HepG2 (cell line): ENCODE results near the gene AGPAT3. TPM values are rescaled to one million over a fixed set of nuclear protein-coding genes. Genes with fewer than 3 reads are reported as not detected.

Experiments
- BHLHE40 ChIP-seq: IDR thresholded peaks from 2 replicates; pipeline ENCODE4 v1.6.1; 2011; ENCODE audit warnings: low read length, improper control_type of control experiment
- CENPBD1 ChIP-seq: sonication (generic); formaldehyde crosslinking; IDR thresholded peaks from 2 replicates; pipeline ENCODE4 v1.8.0; 2022; ENCODE audit warnings: missing genetic modification reagents, low read depth, mild to moderate bottlenecking, borderline replicate concordance
- CREM ChIP-seq, 2 experiments: sonication (generic) in 1 of 2; formaldehyde crosslinking in 1 of 2; IDR thresholded peaks; 2 replicates each; pipeline versions ENCODE4 v1.4.0 to v1.6.1; 2016 to 2020; ENCODE audit warnings: antibody characterized with exemption in 1 of 2, mild to moderate bottlenecking in 1 of 2, missing genetic modification reagents in 1 of 2
- CSRNP2 ChIP-seq: sonication (generic); formaldehyde crosslinking; conservative IDR thresholded peaks from 2 replicates; pipeline ENCODE4 v1.8.0; 2022; ENCODE audit warnings: low read depth, missing genetic modification reagents
- HOXA9 ChIP-seq: sonication (generic); formaldehyde crosslinking; IDR thresholded peaks from 2 replicates; pipeline ENCODE4 v1.8.1; 2022; ENCODE audit warnings: missing genetic modification reagents, mild to moderate bottlenecking, moderate library complexity, borderline replicate concordance
- KDM5A ChIP-seq: fragments of 200-600 bp; sonication (generic); IDR thresholded peaks from 2 replicates; pipeline ENCODE4 v1.7.0; 2018; ENCODE audit warnings: antibody characterized with exemption, mild to moderate bottlenecking, low read length, borderline replicate concordance
- MTF1 ChIP-seq: sonication (generic); formaldehyde crosslinking; IDR thresholded peaks from 2 replicates; pipeline ENCODE4 v1.5.0; 2020; ENCODE audit warnings: missing genetic modification reagents
- MXD3 ChIP-seq: IDR thresholded peaks from 2 replicates; pipeline ENCODE4 v1.6.1; 2016; ENCODE audit warnings: mild to moderate bottlenecking, missing biosample characterization, missing genetic modification reagents
- MYNN ChIP-seq: sonication (generic); formaldehyde crosslinking; IDR thresholded peaks from 2 replicates; pipeline ENCODE4 v1.4.0; 2020; ENCODE audit warnings: mild to moderate bottlenecking, low read depth, missing genetic modification reagents
- THRA ChIP-seq: sonication (generic); formaldehyde crosslinking; IDR thresholded peaks from 2 replicates; pipeline ENCODE4 v1.4.0; 2020; ENCODE audit warnings: missing genetic modification reagents, borderline replicate concordance
- TOE1 ChIP-seq: sonication (generic); formaldehyde crosslinking; IDR thresholded peaks from 2 replicates; pipeline ENCODE4 v1.4.0; 2020; ENCODE audit warnings: mild to moderate bottlenecking, missing genetic modification reagents
- ZNF136 ChIP-seq: sonication (generic); formaldehyde crosslinking; IDR thresholded peaks from 2 replicates; pipeline ENCODE4 v1.8.1; 2022; ENCODE audit warnings: low read depth, mild to moderate bottlenecking, moderate library complexity, missing genetic modification reagents
- ZNF235 ChIP-seq: sonication (generic); formaldehyde crosslinking; IDR thresholded peaks from 2 replicates; pipeline ENCODE4 v1.8.1; 2023; ENCODE audit warnings: mild to moderate bottlenecking, missing genetic modification reagents, borderline replicate concordance
- ZNF253 ChIP-seq: sonication (generic); formaldehyde crosslinking; IDR thresholded peaks from 2 replicates; pipeline ENCODE4 v1.8.0; 2022; ENCODE audit warnings: mild to moderate bottlenecking, missing genetic modification reagents, borderline replicate concordance
- ZNF3 ChIP-seq: IDR thresholded peaks from 2 replicates; pipeline ENCODE4 v1.7.0; 2017; ENCODE audit warnings: inconsistent platforms
- ZNF441 ChIP-seq: sonication (generic); formaldehyde crosslinking; IDR thresholded peaks from 2 replicates; pipeline ENCODE4 v1.7.0; 2021; ENCODE audit warnings: missing genetic modification reagents, borderline replicate concordance
- ZNF562 ChIP-seq: sonication (generic); formaldehyde crosslinking; IDR thresholded peaks from 2 replicates; pipeline ENCODE4 v1.8.0; 2022; ENCODE audit warnings: missing genetic modification reagents, borderline replicate concordance
- ZNF570 ChIP-seq: sonication (generic); formaldehyde crosslinking; IDR thresholded peaks from 2 replicates; pipeline ENCODE4 v1.4.0; 2020; ENCODE audit warnings: mild to moderate bottlenecking, missing genetic modification reagents, borderline replicate concordance
- ZNF605 ChIP-seq: sonication (generic); formaldehyde crosslinking; IDR thresholded peaks from 2 replicates; pipeline ENCODE4 v1.8.0; 2022; ENCODE audit warnings: mild to moderate bottlenecking, missing genetic modification reagents
- ZNF670 ChIP-seq: sonication (generic); formaldehyde crosslinking; IDR thresholded peaks from 2 replicates; pipeline ENCODE4 v1.8.0; 2022; ENCODE audit warnings: mild to moderate bottlenecking, missing genetic modification reagents, borderline replicate concordance
- ZNF749 ChIP-seq: sonication (generic); formaldehyde crosslinking; IDR thresholded peaks from 2 replicates; pipeline ENCODE4 v1.8.0; 2022; ENCODE audit warnings: mild to moderate bottlenecking, missing genetic modification reagents, moderate library complexity, borderline replicate concordance
- ZNF770 ChIP-seq: sonication (generic); formaldehyde crosslinking; IDR thresholded peaks from 2 replicates; pipeline ENCODE4 v1.5.0; 2020; ENCODE audit warnings: mild to moderate bottlenecking, missing genetic modification reagents
- ZNF782 ChIP-seq: sonication (generic); formaldehyde crosslinking; IDR thresholded peaks from 2 replicates; pipeline ENCODE4 v1.4.0; 2020; ENCODE audit warnings: missing genetic modification reagents, mild to moderate bottlenecking, borderline replicate concordance
- ZNF841 ChIP-seq: sonication (generic); formaldehyde crosslinking; IDR thresholded peaks from 2 replicates; pipeline ENCODE4 v1.8.1; 2023; ENCODE audit warnings: missing genetic modification reagents, borderline replicate concordance
- polyA plus RNA-seq, 8 experiments: library from polyadenylated mRNA; depleted of rRNA in 3 of 8; stranded (reverse) in 7 of 8; unstranded in 1 of 8; fragments of >200 nt; fragmentation: Illumina TruSeq in 4 of 8; extraction: Trizol in 4 of 8; gene quantifications; 2 replicates each; pipeline versions ENCODE4 v1.2.1 to v1.2.3, GENCODE V29; 2011 to 2016; ENCODE audit warnings: low read depth in 4 of 8, missing spikeins in 1 of 8, mixed read lengths in 1 of 8; ENCODE audit not compliant: insufficient read depth in 1 of 8
- total RNA-seq, 5 experiments: library from RNA; depleted of rRNA; stranded (reverse); fragments of >200 nt; fragmentation: Illumina TruSeq; extraction: Trizol; gene quantifications; 2 replicates each; pipeline ENCODE4 v1.2.3, GENCODE V29; 2016; ENCODE audit warnings: low read depth in 1 of 5

Gene AGPAT3
- total and polyA plus RNA-seq, 2 of the 13 experiments (the other 11 are each of a cell fraction or from before 2014, with no cell fraction given) = 32.2 to 54.4 TPM

GRCh38 chr21:43866659-43867331 lies 1.8 kb downstream of the AGPAT3 start (continued):
- TF ChIP-seq ZNF670 (CRISPR knock-in tag) (no peak), ZNF235 (CRISPR knock-in tag) (no peak), CSRNP2 (no peak), ZNF253 (no peak), ZNF841 (no peak), ZNF136 (CRISPR knock-in tag) (no peak), MXD3 (no peak), ZNF562 (CRISPR knock-in tag) (no peak), CENPBD1 (CRISPR knock-in tag) (no peak), TOE1 (CRISPR knock-in tag) (no peak), HOXA9 (CRISPR knock-in tag) (no peak), BHLHE40 (peak; percentile 90), MYNN (CRISPR knock-in tag) (no peak), THRA (CRISPR knock-in tag) (no peak), ZNF441 (CRISPR knock-in tag) (peak; percentile 55; the same call in 1 of the 2 replicates), ZNF570 (CRISPR knock-in tag) (no peak), ZNF749 (CRISPR knock-in tag) (no peak), CREM (IDR thresholded peaks at IDR 0.05) (peak; percentile 68; the same call in 1 of the 2 replicates), CREM (CRISPR knock-in tag; IDR thresholded peaks at IDR 0.05) (no peak), ZNF770 (peak; percentile 47; the same call in 1 of the 2 replicates), ZNF782 (no peak; the same call in 1 of the 2 replicates), ZNF3 (CRISPR knock-in tag) (no peak), MTF1 (no peak), ZNF605 (CRISPR knock-in tag) (no peak), KDM5A (no peak; the same call in 1 of the 2 replicates)
